GM19452 (cell line): ENCODE measurements around the gene RTP5.

Source experiments
- ATAC-seq: cut with Tn5 transposase; IDR thresholded peaks from one replicate; pipeline ENCODE4 v1.9.1; 2021; ENCODE audit not compliant: unreplicated experiment

The RTP5 gene

DNA sequence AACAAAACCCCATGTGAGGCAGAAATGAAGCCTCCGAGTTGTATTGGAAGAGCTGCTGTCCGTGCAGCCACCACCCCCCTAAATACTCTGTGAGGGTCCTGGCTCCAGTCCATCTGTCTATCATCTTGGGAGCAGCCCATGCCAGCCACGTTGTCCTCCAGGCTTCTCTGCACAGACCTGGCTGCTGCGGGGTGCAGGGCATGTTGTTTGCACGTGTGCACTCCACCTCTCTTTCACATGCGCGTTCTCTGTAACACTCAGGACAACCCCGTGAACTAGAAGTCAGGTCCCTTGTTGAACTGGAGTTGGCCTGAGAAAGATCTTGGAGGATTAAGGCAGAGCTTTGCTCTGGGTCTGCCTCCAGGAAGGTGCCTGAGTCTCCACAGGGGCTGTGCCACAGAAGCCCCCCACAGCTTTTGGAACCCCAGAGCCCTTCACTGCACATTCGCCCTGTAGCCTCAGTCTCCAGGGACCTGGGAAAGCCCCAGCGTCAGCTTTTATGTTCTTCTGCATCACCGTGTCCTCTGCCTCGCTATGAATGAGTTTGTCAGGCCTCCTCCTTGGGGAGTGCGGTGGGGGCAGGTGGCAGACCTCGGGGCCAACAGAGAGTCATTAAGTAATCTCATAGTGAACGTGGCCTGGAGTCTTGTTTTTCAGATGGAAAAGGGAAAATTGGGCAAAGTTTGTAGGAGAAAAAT is 16.6 kb downstream of the RTP5 start:
- ATAC-seq, result no peak

DNA sequence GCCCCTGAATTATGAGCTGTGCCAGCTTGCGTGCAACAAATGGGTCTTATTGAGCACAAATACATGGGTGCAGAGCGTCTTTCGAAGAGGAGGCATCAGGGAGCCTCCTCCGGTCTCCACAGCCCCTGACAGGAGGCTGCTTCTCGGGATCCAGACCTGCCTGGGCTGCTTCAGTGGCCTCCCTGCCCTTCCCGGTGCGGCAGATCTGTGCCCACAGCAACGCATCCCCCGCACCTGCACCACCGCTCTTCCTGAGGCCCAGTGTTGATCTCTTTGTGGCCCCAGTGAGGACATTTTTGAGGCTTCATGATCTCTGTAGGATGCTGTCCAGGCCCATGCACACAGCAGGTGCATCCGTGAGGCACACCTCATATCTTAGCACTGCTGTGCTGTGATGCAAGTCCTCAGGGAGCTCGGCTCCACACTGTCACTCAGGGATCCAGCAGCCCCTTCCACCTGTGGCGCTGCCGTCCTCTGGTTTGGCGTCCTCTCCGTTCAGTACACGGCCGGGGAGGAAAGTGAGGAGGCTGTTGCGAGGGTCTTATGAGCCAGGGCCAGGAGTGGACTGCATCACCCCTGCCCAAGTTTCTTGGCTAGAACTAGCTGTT is 17.4 kb downstream of the RTP5 start:
- ATAC-seq, result no peak

DNA sequence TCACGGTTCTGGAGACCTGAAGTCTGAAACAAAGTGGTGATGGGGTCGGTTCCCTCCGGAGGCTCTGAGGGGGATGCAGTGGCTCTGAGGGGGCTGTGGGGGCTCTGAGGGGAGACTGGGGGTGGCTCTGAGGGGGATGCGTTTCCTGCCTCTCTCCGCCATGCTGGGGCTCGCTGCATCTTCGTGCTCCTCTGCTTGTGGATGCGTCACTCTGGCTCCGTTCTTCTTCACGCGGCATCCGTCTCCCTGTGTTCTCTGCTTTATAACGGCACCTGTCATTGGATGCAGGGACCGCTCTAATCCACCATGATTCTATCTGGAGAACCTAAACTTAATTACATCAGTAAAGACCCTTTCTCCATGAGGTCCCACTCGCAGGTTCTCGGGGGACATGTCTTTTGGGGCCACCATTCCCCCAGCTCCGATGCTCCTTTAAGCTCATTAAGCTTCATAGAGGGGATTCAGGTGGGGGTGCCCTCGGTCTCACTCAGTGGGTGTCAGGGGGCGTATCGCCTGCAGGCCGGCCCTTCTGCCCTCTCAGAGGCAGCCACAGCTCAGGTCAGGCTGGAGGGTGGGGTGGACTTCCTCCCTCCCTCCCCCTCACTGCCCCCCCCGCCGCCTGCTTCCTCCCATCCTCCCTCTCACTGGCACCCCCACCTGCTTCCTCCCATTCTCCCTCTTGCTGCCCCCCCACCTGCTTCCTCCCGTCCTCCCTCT is 18.4 kb downstream of the RTP5 start:
- ATAC-seq, result no peak

DNA sequence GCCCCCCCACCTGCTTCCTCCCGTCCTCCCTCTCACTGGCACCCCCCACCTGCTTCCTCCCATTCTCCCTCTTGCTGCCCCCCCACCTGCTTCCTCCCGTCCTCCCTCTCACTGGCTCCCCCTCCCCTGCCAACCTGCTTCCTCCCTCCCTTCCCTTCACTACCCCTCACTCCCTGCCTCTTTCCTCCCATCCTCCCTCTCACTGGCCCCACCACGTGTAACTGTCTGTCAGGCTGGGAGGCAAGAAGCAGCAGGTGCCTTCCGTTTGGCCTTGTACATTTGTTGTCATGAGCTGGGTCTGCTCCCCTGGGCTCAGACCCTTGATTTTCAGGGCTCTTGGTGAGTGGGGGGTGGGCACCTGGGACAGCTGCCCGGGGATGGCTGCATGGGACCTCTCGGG is 19.1 kb downstream of the RTP5 start:
- no peak for ATAC-seq

DNA sequence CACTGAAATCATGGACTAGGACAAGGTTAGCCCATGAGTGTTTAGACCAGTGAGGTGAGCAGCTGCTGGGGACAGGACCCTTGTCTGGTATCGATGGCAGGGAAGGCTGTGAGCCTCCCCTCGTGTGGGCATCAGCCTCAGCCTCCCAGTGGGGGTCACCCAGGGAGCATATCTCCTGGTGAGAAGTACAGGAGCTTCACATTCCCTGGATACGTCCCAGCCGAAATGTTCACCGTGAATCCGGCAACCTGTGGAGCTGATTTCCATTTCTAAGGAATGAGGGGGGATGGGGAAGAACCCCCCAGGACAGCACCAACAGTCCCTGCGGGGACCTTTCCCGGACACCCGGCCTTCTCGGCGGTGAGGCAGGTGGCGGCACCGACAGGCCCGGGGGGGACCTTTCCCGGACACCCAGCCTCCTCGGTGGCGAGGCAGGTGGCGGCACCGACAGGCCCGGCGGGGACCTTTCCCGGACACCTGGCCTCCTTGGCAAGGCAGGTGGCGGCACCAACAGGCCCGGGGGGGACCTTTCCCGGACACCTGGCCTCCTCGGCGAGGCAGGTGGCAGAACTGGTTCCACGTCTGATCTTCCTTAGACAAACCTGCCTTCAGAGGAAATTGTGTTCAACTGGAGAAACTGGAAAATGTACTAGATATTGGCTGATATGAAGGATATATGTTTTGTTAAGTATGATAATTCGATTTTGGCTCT is 21.2 kb downstream of the RTP5 start:
- no peak for ATAC-seq

DNA sequence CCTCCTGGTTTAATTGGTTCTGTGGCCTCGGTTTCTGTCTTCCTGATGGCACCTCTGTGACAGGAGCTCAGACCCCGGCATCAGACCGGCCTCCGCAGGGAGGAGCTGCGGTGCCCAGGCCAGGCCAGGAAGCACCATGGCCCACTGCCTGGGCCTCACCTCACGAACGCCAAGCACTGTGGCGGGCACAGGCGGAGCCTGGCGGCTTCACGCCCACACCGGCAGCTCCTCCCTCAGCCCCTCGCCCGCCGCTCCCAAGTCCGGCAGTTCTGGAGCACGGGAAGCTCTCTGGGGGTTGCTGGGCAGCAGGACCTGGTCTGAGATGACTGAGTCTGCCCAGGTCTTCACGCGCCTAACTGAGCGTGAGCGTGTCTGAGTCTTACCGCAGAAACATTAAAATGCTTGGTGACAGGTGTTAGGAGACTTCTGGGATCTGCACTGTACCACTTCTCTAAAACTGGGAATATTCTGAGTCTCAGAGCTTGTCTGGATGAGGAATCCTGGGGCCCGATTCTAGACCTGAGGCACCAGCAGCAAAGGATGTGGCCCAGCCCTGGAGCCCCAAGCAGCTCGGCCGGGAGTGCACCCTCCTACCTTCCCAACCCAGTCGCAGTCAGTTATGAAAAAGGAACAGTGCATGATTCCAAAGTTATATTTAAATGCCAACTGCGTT is 21.9 kb downstream of the RTP5 start:
- ATAC-seq, result no peak

DNA sequence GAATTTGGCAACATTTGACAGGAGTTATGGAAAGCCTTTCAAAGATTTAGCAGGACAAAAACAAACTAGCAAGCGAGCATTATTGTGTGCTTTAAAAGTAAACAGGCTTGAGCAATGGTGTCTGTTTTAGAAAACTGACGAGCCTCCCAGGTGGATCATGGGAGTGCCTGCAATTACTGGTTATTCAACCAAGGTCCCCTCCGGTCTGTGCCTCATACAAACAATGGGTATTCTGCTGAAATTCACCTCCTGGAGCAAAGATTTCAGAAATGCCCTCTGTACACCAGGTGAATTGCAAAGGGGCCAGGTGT is 22.4 kb downstream of the RTP5 start:
- ATAC-seq, result no peak

DNA sequence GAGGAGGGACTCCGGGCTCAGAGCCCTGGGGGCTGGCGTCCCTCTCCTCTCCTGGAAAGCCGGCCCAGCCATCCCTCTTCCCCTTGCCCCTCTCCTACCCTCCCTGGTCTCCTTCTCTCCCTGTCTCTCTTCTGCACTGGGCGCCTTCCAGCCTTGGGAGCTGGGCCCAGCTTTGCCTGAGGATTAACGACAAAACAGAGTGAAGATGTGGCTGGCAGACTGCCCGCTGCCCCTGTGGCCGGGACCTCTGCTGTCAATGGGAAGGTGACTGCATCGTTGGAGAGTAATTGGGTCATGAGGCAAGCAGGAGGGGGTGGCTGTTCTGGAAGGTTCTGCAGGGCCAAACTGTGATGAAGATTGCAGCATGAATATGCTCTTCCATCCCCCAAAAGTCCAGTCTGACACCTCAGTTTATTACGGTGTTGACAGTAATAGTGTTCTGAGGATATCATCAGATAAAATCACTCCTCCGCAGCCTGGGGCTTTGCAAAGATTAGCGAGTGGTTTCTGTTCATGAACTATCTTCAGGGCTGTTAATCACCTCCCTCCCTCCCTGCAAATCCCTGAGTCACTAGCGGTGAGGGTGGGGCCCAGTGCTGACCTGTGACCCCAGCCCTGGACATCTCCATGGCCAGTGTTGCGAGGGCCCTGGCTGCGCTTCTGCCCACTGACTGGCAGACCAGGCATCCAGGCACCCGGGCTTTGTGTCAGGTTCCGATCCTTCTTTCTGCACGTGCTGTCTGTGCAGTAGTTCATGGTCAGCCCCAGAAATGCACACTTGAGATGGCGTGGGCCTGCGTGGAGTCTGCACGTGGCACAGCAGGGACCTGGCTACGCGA is 23.0 kb downstream of the RTP5 start:
- no peak for ATAC-seq

DNA sequence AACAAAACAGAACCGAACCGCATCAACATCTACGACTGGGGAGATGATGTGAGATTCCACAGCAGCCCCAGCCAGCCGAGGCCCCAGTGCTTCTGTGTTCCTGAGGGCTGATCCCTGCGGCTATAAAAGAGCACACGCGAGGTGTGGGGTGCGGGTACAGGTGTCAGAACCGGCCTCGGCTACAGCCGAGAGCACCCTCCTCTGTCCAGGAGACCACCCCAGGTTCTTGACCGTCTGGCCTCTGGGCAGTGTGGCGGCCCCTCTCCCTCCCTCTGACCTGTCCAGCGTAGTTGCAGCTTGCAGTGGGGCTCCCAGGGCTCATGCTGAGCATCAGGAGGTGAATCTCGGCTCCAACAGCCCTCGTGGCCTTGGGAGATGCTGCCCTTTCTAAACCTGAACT is 23.7 kb downstream of the RTP5 start:
- no peak for ATAC-seq

DNA sequence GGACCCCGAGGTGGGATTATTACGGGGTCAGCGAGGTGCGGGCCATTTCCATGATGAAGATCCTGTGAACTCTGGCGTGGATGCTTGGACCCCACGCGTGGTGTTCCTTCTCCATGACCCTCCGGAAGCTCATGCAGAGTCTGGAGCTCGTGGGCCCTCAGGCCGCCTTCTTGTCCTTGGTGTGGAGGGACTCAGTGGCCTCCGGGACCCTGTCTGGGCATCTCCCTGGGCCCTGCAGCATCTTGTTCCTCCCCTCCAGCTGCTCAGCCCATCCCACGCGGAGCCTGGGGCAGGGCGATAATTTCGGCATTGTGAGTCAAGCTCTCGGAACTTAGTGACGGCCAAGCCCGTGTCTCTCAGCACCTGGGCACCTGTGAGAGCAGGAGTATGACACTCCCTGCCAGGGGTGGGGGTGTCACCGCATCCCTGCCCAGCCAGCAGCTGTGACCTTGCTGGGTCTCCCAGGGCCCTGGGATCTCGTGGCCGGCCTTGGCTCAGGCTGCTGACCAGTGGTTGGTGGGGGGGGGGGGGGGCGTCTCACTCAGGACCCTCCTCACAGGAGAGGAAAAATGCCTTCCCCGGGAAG is 24.6 kb downstream of the RTP5 start:
- ATAC-seq, result no peak

DNA sequence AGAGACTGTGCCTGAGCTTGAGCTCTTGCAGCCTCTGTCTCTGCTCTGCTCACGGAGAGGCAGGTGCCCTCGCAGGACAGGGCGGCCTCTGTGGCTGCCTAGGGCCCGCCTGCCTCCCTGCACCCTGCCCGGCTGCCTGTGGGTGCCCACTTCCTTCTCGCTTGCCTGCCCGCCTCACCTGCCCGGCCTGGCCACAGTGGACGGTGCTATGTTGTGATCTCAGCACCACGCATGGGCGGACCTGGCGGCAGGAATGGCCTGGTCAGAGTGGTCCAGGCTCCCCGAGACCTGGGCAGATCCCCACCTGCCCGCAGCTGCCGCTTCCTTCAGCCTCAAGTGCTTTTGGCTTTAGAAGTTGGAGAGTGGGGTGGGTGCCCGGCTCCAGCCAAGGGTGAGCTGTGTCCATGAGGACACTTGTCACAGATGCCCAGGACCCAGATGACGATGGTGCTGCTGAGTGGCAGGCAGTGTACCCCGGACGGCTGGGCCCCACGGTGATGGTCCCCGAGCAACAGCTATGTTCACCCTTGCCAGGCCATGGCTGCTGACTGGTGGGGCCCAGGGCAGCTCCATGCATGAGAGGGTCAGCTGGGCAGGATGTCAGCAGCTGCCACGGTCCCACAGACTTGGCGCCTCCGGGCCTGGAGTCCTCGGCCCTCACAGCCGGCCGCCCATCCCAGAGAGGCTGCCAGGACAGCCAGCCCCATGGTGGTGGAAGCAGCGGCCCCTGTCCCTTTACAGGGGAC is 25.3 kb downstream of the RTP5 start:
- ATAC-seq, result no peak

DNA sequence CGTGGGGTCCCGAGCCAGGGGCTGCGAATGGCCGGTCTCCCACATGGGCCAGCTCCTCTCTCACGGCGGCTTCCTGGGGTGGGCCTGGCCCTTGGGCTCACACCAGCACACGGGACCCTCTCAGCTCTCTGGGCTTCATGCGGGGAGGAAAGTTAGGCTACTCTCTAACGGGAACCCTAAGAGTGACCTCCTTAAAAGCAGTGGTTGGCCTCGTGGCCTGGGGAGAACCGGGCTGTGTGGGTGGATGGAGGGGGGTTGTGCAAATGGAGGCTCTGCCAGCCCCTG is 25.8 kb downstream of the RTP5 start:
- ATAC-seq, result no peak

DNA sequence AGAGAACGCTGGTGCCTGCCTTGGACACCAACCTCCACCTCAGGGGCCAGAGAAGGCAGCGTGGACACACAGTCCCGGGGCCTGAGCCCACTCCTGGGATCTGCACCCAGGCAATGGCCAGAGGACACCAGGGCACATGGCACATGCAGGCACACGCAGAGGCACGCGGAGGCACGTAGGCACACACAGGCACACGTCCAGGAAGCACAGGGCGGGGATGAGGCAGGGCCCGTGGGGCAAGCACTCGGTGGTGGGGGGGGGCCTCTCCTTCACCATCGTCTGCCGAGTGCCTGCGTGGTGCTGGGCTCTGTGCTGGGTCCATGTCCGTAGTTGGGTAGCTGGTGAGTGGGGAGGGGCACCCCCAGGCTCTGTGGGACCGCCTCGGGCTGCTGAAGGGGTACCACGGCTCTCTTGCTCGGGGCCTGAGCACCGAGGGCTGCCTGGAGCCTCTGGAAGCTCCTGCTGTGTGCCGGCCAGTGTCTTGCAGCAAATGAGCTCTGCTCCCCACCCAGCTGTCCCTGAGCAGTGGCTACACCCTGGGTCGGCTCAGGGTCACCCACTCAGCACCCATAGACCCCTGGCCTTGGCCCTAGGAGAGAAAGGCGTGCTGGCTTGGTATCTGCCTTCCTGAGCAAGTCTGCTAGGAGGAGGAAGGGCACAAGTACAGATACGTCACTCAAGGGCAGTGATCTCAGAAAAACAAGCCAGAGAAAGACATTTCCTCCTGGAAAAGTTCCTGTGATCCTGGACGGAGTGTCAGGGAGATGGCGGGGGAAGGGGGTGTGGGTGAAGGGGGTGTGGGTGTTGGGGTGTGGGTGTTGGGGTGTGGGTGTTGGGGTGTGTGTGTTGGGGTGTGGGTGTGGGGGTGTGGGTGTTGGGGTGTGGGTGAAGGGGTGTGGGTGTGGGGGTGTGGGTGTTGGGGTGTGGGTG is 26.4 kb downstream of the RTP5 start:
- no peak for ATAC-seq

DNA sequence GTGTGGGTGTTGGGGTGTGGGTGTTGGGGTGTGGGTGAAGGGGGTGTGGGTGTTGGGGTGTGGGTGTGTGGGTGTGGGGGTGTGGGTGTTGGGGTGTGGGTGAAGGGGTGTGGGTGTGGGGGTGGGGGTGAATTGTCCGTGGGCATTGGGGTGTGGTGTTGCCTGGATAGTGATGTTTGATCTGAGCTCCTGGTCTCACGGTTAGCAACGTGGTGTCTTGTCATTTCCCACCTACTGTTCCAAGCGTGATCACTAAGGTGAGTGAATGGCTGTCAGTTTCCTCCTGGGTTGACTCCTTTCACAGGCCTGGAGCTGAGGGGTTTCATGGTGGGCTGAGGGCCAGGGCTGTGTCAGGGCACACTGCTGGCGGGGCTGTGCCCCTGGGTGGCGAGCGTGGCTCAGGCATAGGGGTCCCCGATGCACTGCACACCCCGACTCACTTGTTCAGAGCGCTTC is 27.2 kb downstream of the RTP5 start:
- ATAC-seq, result no peak

DNA sequence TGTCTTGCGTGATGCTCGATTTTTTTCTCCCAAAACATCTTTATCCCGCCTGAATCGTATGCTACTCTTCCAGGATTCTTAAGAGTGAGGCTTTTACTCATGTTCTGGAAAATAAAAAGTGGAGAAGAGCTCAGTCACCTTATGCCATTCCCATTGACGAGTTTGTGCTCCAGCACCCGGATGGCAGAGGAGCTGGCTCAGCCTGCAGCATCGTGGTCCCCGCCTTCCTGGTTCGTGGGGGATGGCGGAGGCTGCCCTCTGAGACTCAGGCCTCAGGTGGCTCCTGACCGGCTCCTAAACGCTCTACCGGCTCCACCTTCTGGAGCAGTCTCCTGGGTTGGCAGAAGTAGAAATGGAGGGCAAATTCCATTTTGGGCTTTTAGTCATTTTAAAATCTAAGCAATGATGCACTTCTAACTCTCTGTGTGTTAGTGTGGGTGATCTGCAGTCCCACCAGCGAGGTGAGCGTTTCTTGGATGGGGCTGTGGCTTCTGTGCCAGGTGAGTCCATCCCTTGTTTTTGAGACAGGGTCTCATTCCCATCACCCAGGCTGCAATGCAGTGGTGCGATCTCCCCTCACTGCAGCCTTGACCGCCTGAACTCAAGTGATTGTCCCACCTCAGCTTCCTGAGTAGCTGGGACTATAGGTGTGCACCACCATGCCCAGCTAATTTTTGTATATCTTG is 27.8 kb downstream of the RTP5 start:
- ATAC-seq, result no peak

DNA sequence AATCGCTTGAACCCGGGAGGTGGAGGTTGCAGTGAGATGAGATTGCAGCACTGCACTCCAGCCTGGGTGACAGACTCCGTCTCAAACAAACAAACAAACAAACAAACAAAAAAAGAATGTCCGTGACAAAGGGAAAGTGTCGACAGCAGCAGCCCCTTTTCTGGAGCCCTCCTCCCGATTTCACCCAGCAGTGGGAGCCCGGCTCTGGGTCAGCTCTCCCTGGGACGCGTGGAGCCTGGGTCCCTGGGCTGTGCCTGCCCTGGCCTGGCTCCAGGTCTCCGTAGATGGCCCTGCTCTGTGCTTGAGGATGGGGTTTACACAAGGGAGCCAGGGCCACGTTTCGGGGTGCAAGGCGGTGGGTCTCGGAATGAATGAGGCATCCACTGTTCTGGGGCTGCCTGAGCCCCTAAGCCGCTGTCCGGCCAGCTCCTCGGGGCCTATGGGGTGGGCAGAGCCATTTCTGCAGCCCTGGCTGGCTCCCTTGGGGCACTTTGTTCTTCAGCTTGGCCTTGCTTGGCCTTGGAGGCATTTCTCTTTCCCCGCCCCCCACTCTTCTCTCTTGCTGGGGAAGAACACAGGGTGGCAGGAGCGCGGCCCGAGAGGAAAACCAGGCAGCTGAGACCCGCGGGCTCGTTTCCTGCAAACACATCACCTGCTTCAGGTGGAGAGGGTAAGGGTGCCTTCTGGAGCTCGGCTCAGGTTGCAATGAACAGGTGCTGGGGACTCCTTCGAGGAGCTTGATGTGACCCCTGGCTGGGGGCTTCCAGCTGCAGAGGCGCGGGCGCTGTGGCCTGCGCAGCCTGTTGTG is 29.1 kb downstream of the RTP5 start:
- ATAC-seq, result no peak
